Activated CD4-positive, alpha-beta T cell treated with anti-CD3 and anti-CD28 coated beads, Interleukin-2, amount 50 U/mL, for 16 hours (primary cell): Measurements from ENCODE around the gene ITPR1.

Experiments used
- DNase-seq: peaks from one replicate; pipeline ENCODE4 v3.0.0-alpha.2; 2020

Gene ITPR1

DNA sequence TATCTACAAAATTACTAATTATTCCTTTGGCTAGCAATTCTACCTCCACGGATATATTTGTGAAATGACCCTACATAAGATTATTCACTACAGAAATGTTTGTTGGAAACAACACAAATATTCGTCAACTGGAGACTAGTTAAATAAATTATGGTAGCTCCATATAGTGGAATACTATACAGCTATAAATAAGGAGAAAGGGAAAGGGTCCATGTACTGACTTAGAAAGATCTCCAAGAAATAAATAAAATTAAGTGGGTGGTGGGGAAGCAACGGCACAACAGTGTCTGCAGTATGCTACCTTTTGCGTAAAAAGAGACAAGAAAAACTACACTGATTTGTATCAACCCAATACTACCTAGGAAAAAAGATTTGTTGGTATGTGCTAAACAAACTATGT lies 389.4 kb downstream of the ITPR1 start:
- DNase-seq: no peak

- DNase-seq: no peak
Measured at GRCh38 chr3:4883011-4883410, 389.9 kb downstream of the ITPR1 start.

- no peak for DNase-seq
Measured at GRCh38 chr3:4884888-4885287, 391.7 kb downstream of the ITPR1 start.

- no peak for DNase-seq
Measured at GRCh38 chr3:4885316-4885715, 392.2 kb downstream of the ITPR1 start.

- DNase-seq: no peak
Measured at GRCh38 chr3:4886448-4886847, 393.3 kb downstream of the ITPR1 start.

- DNase-seq: no peak
Measured at GRCh38 chr3:4887177-4887576, 394.0 kb downstream of the ITPR1 start.

DNA sequence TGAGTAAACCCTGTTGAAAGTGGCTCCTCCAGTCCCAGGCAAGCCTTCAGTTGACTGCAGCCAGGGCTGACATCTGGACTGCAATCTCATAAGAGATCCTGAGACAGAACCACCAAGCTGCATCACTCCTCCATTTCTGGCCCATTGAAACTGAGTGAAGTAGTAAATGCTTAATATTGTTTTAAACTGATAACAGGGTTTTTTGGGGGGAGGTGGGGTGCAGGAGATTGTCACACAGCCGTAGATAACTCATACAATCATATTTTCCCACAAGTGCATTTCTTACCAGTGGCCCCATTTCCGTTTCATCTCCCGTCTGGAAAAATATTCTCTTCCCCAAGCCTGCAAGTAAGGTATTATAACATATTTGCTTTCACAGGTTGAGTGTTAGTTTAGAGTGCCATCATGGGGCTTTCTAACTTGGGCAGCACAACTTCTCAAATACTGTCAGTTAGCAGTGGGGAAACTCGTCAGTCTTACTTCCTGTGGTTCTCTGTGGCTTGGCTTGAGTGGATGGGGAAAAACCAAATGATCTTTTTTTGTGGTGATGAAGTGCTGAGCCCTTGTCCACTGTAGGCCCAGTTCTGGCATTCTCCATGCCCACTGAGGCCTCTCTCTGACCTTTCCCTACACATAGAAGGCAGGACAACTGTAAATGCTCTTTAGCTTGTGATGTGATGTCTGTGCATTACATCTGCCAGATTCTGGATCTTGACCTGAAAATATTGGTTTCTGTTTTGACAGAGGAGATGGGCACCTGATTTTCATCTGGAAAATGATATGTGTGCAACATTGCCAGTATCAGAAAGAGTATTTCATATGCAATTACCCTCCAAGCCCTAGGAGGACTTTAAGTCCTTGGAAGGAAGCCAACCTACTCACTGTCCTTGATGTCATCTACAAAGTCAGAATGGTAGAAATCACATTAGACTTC lies 396.0 kb downstream of the ITPR1 start:
- DNase-seq: peak; percentile 68

DNA sequence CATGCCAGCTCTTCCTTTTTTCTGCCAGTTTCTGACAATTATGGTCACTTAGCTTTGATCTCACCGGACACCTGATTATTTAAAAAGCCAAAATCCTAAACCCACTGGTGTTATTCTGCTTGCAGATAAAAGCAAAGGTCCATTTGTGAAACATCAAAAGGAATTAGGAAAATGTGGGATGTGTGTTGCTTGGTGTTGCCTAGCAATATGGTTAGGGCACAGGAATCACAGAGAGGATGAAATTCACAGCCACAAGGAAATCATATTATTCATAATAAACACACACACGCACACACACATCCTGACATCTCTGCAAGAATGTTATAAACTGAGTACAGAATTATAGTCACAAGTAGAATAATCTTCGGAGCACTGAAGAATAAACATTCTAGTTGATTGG lies 396.7 kb downstream of the ITPR1 start:
- no peak for DNase-seq

- DNase-seq: no peak
Measured at GRCh38 chr3:4894891-4895530, 401.9 kb downstream of the ITPR1 start.

DNA sequence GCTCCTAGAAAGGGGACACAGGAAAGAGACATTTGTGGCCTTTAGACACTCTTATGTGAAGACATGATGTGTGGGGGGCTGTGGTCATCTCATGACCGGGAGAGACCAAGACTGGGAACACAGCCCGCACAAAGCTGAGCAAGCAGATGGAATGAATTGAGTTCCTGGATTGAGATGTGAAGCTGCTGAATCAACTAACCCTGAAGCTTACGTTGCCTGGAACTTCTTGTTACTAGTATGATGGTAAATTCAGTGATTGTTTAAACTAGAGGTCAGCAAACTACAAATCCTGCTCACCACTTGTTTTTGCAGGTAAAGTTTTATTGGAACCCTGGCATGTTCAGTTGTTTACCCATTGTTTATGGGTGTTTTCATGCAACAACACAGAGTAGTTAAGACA lies 402.7 kb downstream of the ITPR1 start:
- DNase-seq: no peak
